HG03460 (cell line): ENCODE data around the gene IQSEC3.
"Not testable (repeated sequence)": the region's sequence is repeated elsewhere in the genome, so short reads cannot be mapped to it uniquely, and the experiment has no call there.

Source experiments
- ATAC-seq: cut with Tn5 transposase; IDR thresholded peaks from one replicate; pipeline ENCODE4 v1.9.1; 2021; ENCODE audit not compliant: unreplicated experiment

The IQSEC3 gene

DNA sequence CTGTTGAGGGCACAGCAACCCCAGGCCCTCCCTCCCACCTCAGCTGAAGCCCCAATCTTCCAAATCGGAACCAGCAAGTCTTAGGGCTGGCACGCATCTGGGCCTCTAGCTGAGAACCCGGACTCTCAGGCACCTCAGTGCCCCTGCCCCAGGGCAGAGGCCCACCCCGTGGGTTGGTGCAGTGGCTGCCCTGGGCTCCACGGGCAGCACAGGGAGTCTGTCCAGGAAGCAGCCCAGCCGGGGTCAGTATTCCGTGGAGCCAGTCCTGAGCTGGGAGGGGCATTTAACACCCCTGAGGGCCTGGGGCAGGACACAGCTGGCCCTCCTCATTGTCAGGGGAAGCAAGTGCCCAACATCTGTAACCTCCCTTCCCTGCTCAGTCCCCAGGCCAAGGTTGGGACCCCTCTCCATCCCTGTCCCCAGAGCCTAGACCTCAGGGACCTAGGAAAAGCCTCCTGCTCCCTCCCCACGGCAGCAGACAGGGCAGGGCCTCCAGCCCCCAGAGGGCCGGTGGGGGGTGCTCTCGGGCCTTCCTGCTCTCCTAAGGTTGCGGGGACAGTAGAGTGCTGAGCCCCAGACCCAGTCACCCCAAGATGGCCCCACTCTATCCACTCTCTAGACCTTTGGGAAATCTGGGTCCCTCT is 110.9 kb downstream of the IQSEC3 start:
- ATAC-seq: no peak

DNA sequence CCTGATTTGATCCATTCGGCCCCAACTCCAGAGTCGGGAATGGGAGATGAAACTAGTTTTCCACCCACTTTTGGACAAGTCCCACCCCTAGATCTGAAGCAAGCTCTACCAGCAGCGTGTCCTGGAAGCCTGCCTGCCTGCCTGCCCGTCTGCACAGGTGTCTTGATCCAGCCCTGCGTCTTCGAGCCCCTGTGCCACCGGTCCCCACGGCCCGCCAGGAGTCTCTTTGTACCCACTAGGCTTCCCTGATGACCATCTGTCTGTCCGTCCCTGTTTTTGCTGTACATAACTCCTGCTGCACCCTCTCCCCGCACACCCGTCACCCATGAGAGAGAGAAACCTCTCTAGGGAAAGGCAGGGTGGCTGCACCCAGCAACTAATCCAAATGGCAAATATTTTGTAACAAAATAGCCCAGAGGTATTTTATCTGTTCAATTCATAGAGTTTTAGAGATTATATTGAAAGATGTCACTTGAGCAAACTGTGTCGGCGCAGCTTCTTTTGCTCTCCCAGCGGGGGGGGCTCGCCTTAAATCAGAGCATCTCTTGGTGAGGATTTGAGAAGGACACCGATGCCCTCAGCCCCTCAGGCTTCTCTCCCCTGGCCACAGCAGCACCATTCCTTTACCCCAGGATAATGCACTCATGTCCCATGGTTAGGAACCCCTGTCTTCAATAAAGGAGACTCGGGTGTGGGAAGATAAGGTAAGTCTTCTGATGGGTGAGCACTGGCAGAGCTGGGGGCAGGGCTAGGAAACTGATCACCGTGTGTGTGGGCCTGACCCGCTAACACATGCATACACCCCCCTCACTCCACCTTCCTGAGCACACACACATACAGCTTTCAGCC is 111.6 kb downstream of the IQSEC3 start:
- no peak for ATAC-seq

DNA sequence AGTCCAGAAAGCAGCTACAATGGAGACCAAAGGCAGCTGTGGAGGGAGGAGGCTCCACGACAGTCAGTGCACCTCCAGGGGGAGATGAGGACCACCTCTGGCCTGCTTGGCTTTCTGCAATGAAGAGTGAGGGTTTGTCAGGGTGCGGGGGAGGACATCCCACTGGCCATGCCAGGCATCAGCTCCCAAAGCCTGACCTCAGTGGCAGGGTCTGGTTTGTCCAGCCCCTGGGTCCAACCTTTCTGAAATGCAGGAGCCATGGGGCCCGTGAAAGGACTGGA is 112.2 kb downstream of the IQSEC3 start:
- no peak for ATAC-seq

DNA sequence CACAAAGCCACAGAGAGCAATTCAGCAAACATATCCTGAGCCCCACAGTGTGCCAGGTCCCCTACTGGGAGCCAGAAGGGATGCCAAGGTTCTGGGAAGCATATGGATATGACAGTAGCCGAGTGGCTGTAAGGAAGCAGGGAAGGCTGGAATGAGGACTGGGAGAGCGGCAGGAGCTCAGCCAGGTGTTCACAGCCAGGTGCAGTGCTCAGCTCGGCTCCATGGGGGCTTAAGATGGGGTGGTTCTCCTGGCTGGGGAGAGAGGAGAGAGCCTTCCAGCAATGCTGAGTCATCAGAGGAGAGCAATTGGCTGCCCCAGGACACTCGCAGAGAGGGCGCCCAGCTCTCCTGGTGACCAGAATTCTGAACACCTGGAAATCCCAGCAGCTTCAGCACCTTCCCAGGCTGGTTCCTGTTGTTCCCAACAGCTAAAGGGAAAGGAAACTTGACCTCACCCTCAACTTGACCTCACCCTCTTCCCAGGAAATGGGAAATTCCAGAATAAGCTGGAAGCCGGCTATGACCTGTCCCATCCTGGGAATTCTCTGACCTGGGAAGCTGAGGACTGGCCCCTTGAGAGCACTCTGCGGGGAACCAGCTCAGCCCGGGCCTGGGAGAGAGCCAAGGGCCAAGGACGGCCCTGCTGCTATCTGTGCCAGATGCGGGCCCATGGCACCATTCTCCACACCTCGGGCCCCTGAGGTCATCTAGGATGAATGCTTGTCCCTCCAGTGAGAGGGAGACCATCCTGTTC is 112.7 kb downstream of the IQSEC3 start:
- ATAC-seq: no peak

DNA sequence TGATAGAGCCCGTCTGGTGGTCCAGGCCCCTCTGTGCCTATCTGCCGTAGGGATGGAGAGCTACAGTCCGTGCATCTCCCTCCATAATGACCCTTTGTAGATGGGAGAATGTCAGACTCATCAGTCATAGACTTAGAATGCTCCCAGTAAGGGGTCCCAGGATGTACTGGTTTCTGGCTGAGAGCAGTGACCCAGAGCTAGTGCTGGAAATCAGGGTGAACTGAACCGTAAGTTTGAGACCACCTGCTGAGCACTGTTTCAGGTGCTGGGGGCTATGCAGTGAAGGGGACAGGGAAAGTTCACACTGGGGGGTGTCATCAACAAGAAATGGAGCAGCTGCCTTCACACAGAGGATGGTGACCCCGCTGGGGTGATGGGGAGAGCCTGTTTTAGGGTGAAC is 113.3 kb downstream of the IQSEC3 start:
- no peak for ATAC-seq

DNA sequence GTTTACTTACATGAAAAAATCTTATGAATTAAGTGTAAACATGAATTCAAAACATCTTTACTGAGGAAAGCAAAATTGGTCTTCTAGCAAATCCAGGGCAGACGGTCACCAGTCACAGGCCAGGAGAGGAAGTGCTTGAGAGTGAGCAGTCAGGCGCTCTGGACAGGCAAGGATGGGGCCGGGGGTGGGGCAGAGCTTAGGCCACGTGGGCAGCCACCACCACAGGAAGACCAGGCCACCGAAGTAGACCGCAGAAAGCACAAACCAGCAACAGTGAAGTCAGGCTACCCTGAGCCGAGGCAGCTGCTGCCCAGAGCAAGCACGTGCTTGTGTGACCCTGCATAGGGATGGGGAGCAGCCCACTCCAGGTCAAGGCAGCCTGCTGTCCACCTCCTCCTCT is 113.9 kb downstream of the IQSEC3 start:
- no peak for ATAC-seq

DNA sequence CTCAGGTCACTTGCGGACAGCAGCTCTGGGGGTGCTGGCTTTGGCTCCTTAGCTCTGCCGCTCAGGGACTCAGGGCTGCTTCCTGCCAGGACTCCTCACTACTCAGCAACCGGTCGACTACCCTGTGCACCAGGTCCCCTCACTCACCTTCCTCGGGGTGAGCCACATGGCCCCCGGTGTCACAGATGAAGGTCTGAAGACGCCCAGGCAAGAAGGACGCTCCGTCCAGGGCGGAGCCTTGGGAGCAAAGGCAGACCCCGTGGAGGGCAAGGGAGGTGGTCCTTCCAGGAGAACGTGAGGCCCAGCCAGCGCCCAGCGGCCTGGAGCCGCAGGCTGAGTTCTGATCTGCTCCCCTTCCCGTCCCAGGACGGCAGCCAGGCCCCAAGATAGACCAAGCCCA is 115.4 kb downstream of the IQSEC3 start:
- no peak for ATAC-seq

DNA sequence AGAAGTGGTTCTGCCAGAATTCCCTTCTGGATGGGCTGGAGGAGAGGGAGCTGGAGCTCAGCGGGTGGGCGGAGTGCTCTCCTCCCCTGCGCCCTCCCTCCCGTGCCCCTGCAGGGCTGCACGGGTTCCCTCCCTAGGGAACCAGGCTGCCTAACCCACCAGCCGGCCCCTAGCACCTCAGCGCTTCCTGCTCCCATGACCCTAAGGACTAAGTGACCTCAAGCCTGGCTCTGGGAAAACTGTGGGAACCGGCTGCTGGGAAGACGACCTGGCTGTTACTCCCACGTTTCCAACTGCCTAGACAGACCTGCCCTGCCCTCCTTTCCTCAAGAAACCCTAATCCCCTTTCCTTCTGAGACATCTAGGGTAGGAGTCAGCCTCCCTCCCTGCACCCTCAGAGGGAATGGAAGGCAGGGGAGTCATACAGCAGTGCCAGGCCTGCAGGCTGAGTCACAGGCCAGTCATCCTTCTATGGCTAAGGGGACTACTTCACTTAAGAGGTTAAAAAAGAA is 115.9 kb downstream of the IQSEC3 start:
- ATAC-seq: no peak

DNA sequence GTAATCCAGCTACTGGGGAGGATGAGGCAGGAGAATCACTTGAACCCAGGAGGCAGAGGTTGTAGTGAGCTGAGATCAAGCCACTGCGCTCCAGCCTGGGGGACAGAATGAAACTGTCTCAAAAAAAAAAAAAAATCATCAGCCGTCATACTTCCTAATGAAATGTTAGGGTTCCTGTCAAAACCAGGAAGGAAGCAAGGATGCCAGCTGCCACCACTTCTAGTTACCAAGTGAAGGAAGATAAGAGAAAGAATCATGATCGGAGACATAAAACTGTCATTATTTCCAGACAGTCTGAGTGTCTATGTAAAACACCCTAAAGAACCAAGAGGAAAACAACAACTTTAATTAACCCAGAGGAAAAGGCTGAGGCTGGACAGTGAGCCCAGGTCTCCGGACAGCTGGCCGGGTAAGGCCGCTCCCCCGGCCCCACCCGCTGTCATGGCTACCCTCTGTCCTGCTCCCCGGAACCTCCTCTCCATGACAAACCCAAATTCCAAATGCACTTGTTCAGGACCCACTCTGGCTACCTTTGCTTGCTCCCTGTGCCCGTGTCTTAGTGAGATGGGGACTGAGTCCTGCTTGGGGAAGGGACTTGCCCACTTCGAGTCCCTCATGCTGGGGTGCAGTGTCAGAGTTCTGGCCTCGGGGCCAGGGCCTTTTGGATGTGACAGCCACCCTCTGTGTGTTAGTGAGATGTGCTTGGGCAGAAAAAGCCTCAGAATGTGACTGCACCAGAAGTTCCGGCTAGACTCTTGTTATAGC is 118.4 kb downstream of the IQSEC3 start:
- ATAC-seq: no peak

DNA sequence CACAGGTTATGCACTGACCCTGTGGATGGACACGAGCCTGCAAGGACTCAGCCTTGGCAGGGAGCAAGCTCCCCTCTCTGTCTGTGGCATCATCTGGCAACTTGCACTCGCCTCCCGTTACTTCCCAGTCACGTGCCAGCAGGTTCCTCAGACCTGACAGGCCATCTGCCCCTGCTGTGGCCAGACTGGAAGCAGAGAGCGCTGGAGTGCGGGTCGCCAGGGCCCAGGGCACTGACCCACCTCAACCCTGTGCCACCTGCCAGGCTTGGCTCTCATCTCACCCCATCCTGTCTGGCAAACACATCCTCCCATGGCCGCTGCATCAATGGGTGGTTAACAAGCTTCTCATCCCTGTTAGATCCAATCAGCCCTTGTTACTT is 119.0 kb downstream of the IQSEC3 start:
- no peak for ATAC-seq

DNA sequence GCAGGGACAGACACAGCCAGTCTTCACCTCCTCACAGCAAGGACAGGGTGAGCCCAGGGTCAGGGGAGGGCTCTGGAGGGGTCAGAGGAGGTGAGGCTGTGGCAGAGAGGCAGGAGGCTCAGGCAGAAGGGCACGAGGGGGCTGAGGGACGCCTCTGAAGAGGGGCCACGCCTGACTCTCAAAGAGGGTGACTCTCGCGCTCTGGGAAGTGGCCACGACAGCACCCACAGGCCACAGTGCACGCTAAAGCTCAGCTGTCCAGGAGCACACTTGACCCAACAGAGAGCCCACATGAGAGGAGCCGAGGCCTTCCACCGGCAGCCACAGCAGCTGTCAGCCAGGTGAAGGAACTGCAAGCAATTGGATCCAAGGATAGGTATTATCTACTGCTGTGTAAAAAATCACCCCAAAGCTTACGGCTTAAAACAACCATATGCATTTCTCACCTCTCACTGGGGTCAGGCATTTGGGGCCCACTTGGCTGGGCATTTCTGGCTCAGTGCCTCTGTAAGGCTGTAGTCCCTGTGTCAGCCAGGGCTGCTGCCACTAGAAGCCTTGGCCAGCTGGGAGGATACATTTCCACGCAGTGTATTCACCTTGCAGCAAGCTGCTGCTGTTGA is 119.5 kb downstream of the IQSEC3 start:
- ATAC-seq: no peak

DNA sequence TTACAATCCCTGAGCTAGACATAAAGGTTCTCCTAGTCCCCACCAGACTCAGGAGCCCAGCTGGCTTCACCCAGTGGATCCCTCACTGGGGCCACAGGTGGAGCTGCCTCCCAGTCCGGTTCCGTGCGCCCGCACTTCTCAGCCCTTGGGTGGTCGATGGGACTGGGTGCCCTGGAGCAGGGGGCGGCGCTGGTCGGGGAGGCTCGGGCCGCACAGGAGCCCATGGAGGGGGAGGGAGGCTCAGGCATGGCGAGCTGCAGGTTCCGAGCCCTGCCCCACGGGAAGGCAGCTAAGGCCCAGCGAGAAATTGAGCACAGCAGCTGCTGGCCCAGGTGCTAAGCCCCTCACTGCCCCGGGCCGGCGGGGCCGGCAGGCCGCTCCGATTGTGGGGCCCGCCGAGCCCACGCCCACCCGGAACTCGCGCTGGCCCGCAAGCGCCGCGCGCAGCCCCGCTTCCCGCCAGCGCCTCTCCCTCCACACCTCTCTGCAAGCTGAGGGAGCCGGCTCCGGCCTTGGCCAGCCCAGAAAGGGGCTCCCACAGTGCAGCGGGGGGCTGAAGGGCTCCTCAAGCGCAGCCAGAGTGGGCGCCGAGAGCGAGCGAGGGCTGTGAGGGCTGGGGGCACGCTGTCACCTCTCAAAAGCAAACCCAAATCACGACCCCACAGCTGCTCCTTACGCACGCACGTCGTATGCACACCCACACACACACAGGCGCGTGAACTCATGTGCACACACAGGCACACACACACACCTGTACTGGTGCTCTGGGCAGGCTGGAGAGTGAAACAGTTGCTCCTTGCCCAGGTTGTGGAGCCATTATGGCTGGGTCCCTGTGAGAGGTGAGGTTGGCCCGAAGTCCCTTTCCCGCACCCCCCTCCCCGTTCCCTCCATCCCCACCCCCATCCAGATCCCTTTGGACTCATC is 121.7 kb downstream of the IQSEC3 start:
- not testable (repeated sequence) for ATAC-seq

DNA sequence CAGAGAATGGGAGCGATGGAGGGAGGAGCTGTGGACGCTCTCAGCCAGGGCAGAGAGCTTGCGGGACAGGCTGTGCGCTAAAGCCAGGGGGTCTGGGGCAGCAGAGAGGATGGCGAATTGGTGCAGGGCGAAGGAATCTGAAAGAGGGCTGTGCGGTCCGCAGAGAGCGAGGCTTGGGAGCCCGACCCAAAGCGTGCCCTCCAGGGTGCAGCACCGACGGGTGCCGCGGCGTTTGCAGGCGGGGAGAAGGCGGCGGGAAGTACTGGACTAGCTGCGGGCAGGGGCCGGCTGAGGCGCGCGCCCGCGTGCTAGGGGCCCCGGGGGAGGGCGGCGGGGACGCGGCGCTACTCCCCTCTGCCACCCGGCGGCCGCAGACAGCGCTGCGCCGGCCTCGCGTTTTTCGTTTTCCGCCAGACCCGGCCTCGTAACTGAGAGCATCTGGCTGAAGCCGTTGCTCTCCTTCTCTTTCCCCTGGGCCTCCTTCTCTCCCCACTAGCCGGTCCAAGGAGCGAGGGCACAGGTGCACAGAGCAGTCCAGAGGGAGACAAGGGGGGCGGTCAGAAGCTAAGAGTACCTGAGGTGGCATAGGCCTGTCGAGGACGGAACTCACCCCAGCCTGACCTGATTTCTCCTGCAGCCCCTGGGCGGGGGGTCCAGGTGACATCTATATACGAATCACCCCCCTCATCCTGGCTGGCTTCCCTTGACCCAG is 122.5 kb downstream of the IQSEC3 start:
- no peak for ATAC-seq

DNA sequence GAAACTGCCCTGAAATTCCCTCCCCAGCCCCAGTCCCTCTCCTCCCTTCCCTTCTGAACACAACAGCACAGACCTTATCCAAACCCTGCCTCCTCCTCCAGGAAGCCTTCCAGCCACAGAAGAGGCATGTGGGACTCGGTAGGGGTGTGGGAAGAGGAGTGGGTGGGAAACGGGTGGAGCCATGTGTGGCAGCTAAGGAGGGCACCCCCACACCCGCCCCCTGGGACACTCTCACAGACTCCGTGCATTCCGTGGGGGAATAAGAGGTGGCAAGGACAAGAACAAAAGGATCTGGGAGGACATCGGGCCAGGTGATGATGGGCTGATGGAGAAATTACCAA is 123.0 kb downstream of the IQSEC3 start:
- no peak for ATAC-seq

DNA sequence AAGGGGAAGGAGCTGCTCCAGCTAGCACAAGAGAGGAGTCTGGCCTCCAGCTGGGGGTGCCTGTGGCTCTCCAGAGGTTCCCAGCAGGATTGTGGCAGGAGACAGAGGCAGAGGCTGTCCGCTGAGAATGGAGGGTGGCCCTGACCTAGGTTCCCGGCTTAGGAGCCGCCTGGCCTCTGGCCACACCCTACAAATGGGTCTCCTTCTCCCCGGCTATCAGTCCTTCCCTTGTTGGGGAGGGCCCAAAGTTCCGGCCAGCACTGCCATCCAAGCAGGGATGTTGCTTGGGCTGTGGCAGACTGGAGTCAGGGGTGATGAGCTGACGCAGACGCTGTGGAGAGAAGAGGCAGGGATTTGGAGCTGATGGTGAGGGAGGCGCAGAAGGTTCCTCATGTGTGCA is 124.3 kb downstream of the IQSEC3 start:
- no peak for ATAC-seq

DNA sequence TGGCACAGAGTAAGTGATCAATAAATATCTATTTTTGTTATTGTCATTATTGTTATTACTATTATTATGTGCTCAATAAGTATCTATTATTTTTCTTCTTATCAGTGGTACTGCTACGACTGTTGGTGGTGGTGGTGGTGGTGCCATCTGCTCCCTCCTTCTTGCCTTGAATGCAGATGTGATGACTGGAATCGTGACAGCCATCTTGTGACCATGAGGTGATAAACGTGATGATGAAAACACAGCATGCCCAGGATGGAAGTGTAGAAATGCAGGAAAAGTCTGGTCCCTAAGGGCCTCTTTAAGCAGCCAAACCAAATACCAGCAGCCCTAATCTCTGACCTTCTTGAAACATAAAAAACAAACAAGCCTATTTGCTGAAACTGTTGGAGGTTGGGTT is 125.0 kb downstream of the IQSEC3 start:
- no peak for ATAC-seq

DNA sequence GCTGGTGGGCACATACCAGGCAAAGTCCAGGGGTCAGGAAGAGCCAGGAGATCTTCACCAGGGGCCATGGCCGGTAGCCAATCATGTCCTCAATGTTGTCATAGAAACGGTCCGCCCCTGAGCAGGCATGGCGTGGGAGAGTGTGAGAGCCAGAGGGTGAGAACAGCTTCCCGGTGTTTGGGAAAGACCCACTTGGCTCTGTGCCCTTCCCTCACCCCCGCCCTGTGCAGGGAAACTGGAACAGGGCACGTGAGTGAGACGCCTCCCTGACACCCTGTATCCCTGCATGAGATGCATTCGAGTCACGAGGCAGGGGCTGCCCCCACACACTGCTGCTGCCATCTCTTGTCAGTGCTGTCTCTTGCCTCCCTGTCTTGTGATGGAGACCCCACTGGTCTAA is 126.7 kb downstream of the IQSEC3 start:
- no peak for ATAC-seq

DNA sequence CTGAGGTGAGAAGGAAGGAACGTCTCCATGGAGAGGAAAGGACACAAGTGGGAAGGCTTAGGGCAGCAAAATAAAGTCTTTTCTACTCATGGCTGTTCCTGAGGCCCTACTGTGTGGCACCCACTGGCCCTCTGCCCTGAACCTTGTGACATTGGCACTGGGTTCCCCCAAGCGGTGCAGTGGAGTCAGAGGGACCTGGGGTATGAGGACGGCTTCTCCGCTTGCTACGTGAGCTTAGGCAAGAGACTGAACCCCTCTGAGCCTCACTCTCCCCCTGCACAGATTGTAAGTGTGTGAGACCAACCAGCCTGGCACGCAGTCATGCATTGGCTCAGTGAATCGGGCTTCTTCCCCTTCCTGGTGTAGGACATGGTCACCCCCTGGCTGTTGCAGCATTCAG is 127.7 kb downstream of the IQSEC3 start:
- no peak for ATAC-seq

DNA sequence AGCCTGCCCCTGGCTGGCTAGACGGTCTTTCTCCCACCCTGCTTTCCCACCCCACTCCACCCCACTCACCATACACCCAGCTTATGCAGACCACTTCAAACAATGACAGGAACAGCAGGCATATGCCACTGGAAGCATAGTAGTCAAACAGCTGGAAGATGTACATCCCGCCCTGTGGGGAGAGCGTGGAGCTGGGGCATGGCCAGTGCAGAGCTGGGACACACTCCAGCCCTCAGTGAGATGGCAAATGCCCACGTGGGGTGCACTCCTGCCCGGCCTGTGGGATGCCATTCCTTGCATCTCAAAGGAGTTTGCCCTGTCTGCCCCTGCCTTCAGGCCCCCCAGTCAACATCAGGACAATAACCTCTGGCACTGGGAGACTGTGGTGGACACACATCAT is 128.6 kb downstream of the IQSEC3 start:
- no peak for ATAC-seq
